GM10266 (cell line): Measurements from ENCODE around the gene GALNT18.

Source experiments
- DNase-seq: peaks from one replicate; pipeline ENCODE4 v3.0.0; 2012; ENCODE audit errors: extremely low spot score
- TF ChIP-seq, protein P1 (sequence below): IDR thresholded peaks from 2 replicates; pipeline ENCODE4 v1.5.1; 2012; ENCODE audit warnings: mild to moderate bottlenecking, low read depth; ENCODE audit not compliant: control insufficient read depth, insufficient read depth; ENCODE audit errors: missing control alignments

Gene GALNT18

GRCh38 chr11:11332141-11332710, 289.6 kb downstream of the GALNT18 start:
- DNase-seq: no peak
- TF ChIP-seq, protein P1, sequence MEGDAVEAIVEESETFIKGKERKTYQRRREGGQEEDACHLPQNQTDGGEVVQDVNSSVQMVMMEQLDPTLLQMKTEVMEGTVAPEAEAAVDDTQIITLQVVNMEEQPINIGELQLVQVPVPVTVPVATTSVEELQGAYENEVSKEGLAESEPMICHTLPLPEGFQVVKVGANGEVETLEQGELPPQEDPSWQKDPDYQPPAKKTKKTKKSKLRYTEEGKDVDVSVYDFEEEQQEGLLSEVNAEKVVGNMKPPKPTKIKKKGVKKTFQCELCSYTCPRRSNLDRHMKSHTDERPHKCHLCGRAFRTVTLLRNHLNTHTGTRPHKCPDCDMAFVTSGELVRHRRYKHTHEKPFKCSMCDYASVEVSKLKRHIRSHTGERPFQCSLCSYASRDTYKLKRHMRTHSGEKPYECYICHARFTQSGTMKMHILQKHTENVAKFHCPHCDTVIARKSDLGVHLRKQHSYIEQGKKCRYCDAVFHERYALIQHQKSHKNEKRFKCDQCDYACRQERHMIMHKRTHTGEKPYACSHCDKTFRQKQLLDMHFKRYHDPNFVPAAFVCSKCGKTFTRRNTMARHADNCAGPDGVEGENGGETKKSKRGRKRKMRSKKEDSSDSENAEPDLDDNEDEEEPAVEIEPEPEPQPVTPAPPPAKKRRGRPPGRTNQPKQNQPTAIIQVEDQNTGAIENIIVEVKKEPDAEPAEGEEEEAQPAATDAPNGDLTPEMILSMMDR: no peak

DNA sequence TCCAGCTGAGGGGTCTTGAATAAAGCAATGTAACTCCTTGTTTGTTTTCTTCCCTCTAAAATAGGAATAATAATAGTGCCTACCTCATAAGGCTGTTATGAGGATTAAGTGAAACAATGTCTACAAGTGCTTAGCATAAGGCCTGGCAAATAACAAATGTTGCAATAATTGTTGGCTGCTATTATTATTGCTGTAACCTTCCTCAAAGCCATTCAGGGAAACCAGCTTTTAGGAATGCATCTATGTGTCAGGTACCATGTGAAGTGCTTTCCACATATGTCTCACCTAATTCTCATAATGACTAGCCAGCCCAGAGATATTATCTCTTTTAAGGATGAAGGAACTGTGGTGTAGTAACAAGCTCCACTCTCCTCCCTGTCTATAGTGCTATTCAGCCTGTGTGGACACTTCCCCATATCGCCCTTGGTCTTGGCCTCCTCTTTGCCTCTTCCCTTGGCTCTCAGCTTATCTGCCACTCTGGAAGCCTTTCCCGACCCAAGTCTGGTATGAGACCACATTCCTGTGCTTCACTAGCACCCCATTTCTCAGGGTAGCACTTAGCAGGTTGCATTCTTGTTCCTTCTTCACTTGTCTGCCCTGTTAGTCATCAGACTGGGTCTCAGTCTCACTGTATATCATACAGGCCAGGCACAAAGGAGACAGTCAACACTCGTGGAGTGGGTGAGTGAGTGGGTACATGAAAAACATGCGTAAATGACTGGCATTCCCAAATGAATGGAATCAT, 292.6 kb downstream of the GALNT18 start:
- no peak for DNase-seq
- TF ChIP-seq, protein P1: no peak

- no peak for DNase-seq
- TF ChIP-seq, protein P1: no peak
These were observed 297.7 kb downstream of the GALNT18 start for GRCh38 chr11:11324090-11324489.

- TF ChIP-seq, protein P1: no peak
- no peak for DNase-seq
These were observed 299.7 kb downstream of the GALNT18 start for GRCh38 chr11:11322101-11322500.

DNA sequence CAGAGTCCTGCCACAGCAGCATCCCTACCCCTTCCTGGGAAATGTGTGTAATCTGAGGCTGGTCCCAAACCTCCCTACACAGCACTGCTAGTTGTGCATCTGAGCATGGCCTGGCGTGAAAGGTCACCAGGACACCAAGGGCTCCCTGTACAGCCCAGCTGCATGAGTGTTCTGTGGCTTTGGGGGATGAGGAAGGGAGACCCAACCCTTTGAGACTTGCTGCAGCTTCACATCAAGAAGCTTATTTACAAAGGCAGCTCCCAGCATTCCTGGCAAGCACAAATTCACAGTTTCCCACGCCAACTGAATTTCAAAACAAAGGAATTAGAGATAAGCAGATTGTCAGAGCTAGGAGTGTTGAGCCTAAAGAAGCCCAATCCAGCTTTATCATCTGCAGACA, 301.0 kb downstream of the GALNT18 start:
- TF ChIP-seq, protein P1: no peak
- DNase-seq: no peak

DNA sequence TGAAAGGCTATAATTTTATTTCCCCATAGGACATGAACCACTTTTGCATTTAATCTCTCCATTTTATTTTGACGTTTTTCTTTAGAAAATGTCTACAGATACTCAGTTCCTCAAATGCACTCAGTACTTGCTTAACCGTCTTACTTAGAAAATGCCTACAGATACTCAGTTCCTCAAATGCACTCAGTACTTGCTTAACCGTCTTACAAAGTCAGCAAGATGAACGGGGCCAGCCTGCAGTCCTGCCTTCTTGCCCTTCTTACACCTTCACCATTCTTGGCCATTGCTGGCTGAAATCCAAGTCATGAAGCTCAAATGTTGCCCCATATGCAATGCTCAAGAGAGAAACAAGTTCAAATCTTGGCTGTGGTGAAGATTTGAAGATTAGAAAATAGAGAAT, 302.8 kb downstream of the GALNT18 start:
- DNase-seq: no peak
- TF ChIP-seq, protein P1: no peak

GRCh38 chr11:11318461-11318860, 303.3 kb downstream of the GALNT18 start:
- TF ChIP-seq, protein P1: no peak
- no peak for DNase-seq
